ENCODE measurements around the gene ANXA2R. TPM values are rescaled to one million over a fixed set of nuclear protein-coding genes. Genes with fewer than 3 reads are reported as not detected.
"Not testable (repeated sequence)": the region's sequence is repeated elsewhere in the genome, so short reads cannot be mapped to it uniquely, and the experiment has no call there.

The ANXA2R gene
- total and polyA plus RNA-seq, 2 of the 13 experiments (the other 11 are each of a cell fraction or from before 2014, with no cell fraction given): 0.95 to 1.3 TPM

DNA sequence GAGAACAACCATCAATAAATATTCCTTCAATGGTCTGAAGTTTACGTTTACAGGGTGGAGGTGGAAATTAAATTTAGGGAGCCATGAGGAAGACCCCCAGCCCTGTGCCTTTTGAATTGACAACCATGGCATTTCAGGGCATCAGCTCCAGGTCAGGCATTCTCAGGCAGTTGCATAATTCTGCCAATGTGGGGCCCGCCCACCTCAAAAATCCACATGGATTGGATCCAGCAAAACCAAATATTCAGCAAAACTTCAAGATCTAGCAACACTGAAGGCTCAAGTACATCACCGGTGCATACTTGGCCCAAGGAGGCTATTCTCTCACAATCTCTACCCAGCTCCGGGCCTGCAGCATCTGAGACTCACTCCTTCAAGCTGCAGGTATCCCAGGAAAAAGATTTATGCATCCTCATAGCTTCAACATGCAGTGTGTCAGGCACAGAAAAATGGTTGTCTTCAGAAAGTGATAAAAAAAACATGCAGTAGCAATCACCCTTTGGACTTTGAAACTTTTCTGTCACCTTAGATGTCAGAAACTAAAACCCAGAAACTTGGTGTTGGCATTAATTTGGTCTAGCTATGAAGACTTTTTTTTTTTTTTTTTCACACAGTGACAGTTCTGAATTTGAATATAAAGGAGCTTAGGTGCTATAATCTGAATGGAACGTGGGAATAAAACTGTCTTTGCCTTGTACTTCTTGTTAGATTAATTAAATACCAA is 21.4 kb upstream of the ANXA2R start (continued):
- TF ChIP-seq, protein P1, sequence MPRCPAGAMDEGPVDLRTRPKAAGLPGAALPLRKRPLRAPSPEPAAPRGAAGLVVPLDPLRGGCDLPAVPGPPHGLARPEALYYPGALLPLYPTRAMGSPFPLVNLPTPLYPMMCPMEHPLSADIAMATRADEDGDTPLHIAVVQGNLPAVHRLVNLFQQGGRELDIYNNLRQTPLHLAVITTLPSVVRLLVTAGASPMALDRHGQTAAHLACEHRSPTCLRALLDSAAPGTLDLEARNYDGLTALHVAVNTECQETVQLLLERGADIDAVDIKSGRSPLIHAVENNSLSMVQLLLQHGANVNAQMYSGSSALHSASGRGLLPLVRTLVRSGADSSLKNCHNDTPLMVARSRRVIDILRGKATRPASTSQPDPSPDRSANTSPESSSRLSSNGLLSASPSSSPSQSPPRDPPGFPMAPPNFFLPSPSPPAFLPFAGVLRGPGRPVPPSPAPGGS (CRISPR knock-in tag; IDR thresholded peaks at IDR 0.05): no peak
- TF ChIP-seq, protein P2, sequence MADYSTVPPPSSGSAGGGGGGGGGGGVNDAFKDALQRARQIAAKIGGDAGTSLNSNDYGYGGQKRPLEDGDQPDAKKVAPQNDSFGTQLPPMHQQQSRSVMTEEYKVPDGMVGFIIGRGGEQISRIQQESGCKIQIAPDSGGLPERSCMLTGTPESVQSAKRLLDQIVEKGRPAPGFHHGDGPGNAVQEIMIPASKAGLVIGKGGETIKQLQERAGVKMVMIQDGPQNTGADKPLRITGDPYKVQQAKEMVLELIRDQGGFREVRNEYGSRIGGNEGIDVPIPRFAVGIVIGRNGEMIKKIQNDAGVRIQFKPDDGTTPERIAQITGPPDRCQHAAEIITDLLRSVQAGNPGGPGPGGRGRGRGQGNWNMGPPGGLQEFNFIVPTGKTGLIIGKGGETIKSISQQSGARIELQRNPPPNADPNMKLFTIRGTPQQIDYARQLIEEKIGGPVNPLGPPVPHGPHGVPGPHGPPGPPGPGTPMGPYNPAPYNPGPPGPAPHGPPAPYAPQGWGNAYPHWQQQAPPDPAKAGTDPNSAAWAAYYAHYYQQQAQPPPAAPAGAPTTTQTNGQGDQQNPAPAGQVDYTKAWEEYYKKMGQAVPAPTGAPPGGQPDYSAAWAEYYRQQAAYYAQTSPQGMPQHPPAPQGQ (CRISPR knock-in tag; IDR thresholded peaks at IDR 0.05; ENCODE audit: borderline replicate concordance): no peak
- no peak for TF ChIP-seq RARG (CRISPR knock-in tag; IDR thresholded peaks at IDR 0.05; ENCODE audit: low read depth)
- 0 out of 2 replicates have a peak, but pooled peaks have one; percentile 9 for TF ChIP-seq SALL1 (CRISPR knock-in tag; IDR thresholded peaks at IDR 0.05)
- no peak for TF ChIP-seq ESRRA (CRISPR knock-in tag; IDR thresholded peaks at IDR 0.05; ENCODE audit: low read depth)
- no peak for TF ChIP-seq EED (CRISPR knock-in tag; IDR thresholded peaks at IDR 0.05)
- TF ChIP-seq, protein P3, sequence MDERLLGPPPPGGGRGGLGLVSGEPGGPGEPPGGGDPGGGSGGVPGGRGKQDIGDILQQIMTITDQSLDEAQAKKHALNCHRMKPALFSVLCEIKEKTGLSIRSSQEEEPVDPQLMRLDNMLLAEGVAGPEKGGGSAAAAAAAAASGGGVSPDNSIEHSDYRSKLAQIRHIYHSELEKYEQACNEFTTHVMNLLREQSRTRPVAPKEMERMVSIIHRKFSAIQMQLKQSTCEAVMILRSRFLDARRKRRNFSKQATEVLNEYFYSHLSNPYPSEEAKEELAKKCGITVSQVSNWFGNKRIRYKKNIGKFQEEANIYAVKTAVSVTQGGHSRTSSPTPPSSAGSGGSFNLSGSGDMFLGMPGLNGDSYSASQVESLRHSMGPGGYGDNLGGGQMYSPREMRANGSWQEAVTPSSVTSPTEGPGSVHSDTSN (CRISPR knock-in tag; IDR thresholded peaks at IDR 0.05): no peak
- TF ChIP-seq FOSL2 (CRISPR knock-in tag; IDR thresholded peaks at IDR 0.05): no peak
- TF ChIP-seq CHD2 (IDR thresholded peaks at IDR 0.05; ENCODE audit: low read depth, low read length): no peak
- no peak for TF ChIP-seq SIN3A (IDR thresholded peaks at IDR 0.05; ENCODE audit: borderline replicate concordance, low read depth, low read length)
- no peak for TF ChIP-seq ZSCAN25 (CRISPR knock-in tag; IDR thresholded peaks at IDR 0.05)

DNA sequence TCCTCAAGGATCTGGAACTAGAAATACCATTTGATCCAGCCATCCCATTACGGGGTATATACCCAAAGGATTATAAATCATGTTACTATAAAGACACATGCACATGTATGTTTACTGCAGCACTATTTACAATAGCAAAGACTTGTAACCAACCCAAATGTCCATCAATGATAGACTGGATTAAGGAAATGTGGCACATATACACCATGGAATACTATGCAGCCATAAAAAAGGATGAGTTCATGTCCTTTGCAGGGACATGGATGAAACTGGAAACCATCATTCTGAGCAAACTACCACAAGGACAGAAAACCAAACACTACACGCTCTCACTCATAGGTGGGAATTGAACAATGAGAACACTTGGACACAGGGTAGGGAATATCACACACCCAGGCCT is 19.9 kb upstream of the ANXA2R start:
- H3K4me2 ChIP-seq (ENCODE audit: low read depth, low read length); H3K79me2 ChIP-seq (ENCODE audit: insufficient read depth, low read length); ATAC-seq; DNase-seq (ENCODE audit: low spot score); BruUV-seq (replicated peaks); H3K9me3 ChIP-seq (ENCODE audit: low read length); POLR2A ChIA-PET; H3K27ac ChIP-seq (ENCODE audit: extremely low read length, insufficient read depth, low read length); H2AFZ ChIP-seq (ENCODE audit: low read length); H4K20me1 ChIP-seq (ENCODE audit: insufficient read depth, low read length); H3K36me3 ChIP-seq (replicated peaks in 1 of 2; ENCODE audit: control insufficient read depth in 1 of 2, insufficient read depth in 2 of 2, low read length in 2 of 2); H3K27me3 ChIP-seq (ENCODE audit: control insufficient read depth in 1 of 2, insufficient read depth in 2 of 2, low read length in 2 of 2); in situ Hi-C loops (cut with HindIII; ENCODE audit: extremely low pct_ligation_motif_present, low pct_unique_long_range_greater_than_20kb); H3K4me3 ChIP-seq (replicated peaks in 1 of 3; ENCODE audit: insufficient read depth in 1 of 3, low read depth in 2 of 3, low read length in 3 of 3); FAIRE-seq; intact Hi-C loops (cut with micrococcal nuclease; ENCODE audit: unreplicated experiment); CTCF ChIA-PET (ENCODE audit: low intra/inter-chr PET ratio, low total read pairs); H3K9ac ChIP-seq (ENCODE audit: insufficient read depth, low read depth, low read length): not testable (repeated sequence)
- WGBS (ENCODE audit: low lambda C conversion rate): 97% methylated on average over 2 of the region's 2 CpGs
- peaks cover 53% of the 10 kb centered on the region for H3K4me1 ChIP-seq (ENCODE audit: insufficient read depth, low read length)

DNA sequence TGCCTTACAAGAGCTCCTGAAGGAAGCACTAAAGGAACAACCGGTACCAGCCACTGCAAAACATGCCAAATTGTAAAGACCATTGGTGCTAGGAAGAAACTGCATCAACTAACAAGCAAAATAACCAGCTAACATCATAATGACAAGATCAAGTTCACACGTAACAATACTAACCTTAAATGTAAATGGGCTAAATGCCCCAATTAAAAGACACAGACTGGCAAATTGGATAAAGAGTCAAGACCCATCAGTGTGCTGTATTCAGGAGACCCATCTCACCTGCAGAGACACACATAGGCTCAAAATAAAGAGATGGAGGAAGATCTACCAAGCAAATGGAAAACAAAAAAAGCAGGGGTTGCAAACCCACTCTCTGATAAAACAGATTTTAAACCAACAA is 15.0 kb upstream of the ANXA2R start:
- H3K4me2 ChIP-seq (ENCODE audit: low read depth, low read length); ATAC-seq; BruUV-seq (replicated peaks); H3K27ac ChIP-seq (ENCODE audit: extremely low read length, insufficient read depth, low read length); FAIRE-seq; H3K36me3 ChIP-seq (replicated peaks in 1 of 2; ENCODE audit: control insufficient read depth in 1 of 2, insufficient read depth in 2 of 2, low read length in 2 of 2); H3K9ac ChIP-seq (ENCODE audit: insufficient read depth, low read depth, low read length); H3K27me3 ChIP-seq (ENCODE audit: control insufficient read depth in 1 of 2, insufficient read depth in 2 of 2, low read length in 2 of 2); POLR2A ChIA-PET; CTCF ChIA-PET (ENCODE audit: low intra/inter-chr PET ratio, low total read pairs); intact Hi-C loops (cut with micrococcal nuclease; ENCODE audit: unreplicated experiment); DNase-seq (ENCODE audit: low spot score); H3K79me2 ChIP-seq (ENCODE audit: insufficient read depth, low read length); H3K9me3 ChIP-seq (ENCODE audit: low read length); in situ Hi-C loops (cut with HindIII; ENCODE audit: extremely low pct_ligation_motif_present, low pct_unique_long_range_greater_than_20kb); H2AFZ ChIP-seq (ENCODE audit: low read length); H3K4me3 ChIP-seq (replicated peaks in 1 of 3; ENCODE audit: insufficient read depth in 1 of 3, low read depth in 2 of 3, low read length in 3 of 3); H4K20me1 ChIP-seq (ENCODE audit: insufficient read depth, low read length): not testable (repeated sequence)
- peaks cover 25% of the 10 kb centered on the region for H3K4me1 ChIP-seq (ENCODE audit: insufficient read depth, low read length)
- WGBS (ENCODE audit: low lambda C conversion rate): 96% methylated on average over 2 of the region's 2 CpGs
